GM18870 (cell line): Measurements from ENCODE around the gene MUC6.

ENCODE experiments used
- ATAC-seq: cut with Tn5 transposase; IDR thresholded peaks from one replicate; pipeline ENCODE4 v1.9.1; 2021; ENCODE audit warnings: moderate library complexity; ENCODE audit not compliant: unreplicated experiment

MUC6 gene

DNA sequence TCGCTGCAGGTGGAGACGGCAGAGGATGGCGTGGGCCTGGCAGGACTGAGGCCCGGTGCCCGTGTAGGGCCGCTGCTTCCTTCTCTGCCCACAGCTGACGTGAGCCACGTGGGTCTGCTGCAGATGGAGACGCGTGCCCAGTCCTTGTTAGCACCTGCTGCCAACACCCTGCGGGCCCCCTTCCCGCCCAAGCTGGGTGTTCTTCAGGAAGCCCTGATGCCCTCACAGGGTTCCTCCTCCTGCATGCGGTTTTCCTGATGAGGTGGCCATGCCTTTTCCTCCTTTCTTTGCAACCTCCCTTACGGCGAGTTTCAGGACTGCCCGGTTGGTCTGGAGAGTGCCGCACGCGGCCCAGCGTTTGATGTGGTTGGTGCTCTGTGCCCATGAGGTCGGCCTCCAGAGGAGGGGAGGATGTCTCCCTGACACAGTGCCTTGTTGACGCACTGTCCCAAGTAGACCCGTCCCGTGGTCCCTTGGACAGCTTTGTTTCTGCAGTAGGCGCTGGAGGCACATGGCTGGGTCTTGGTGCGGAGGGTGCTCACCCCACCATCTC, 66.1 kb downstream of the MUC6 start:
- no peak for ATAC-seq

DNA sequence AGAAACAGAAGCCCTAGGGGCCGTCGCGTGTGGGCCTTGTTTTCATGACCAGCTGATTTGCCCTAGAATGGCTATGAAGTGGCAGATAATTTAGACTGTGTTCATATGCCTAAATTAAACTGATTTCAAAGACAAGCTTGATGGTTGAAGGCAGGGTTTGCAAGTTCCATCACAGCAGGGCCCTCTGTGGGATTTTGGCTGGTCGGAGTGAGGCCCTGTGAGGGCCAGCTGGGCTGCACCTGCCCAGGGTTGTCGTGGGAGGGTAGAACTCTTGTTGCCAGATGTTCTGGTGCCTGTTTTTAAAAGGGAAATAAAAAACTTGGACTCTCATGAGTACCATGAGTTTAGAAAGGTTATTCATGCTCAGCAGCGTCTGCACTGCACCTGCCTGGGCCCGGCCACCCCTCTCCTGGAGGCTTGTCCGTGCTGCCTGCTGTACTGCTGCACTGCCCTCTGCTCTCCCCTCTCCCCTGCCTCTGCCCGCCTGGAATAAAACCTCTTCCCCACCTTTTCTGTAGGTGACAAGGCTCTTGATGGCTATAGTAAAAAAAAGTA, 66.8 kb downstream of the MUC6 start:
- ATAC-seq, result no peak

DNA sequence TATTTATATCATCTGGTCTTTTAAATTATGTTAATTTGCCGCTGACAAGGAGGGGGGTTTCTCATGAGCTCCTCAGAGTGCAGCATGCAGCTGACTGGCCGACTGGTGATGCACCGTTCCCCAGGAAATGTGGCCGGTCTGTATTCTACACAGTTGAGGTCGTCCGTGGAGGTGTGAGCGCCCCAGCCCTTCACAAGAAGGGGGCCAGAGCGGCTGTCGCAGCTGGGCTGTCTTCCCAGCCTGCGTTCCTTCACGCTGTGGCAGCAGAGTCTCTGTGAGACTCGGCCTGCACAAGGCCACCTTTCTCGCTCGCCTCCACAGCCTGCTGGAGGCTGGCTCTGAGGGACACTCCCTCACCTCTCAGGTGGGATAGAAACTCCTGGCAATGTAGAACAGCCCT, 67.7 kb downstream of the MUC6 start:
- ATAC-seq, result no peak

DNA sequence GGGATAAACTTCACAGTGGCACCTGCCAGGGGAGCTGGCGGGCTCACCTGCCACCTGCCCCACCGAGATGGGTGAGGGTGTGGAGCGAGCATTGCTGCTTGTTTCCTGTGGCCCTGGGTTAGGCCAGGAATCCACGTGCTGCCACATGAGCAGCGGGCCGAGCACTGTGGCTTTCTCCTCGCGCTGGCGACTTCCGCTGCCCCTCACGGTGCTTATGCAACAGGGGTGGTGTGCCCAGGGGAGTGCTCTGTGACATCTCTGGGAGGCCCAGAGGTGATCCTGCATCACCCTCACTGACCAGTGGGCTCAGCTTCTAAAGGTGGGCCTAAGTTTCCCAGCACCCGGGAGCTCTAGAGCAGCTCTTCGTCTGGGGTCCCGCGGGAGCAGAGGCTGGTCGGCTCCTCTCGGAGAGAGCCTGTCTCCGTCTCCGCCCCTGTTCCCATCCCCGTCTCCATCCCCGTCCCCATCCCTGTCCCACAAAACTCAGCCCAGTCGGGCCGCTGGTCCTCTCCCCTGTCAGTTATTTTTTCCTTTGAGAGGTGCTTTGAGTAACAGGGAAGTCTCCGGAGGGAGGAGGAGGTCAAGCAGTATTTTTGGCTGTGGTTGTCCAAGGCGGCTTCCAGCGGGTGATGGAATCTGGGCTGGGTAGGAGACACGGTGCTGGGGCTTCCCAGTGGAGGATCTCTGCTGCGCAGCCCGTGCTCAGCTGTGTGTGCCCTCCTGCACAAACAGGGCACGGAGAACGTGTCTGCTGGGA, 68.3 kb downstream of the MUC6 start:
- no peak for ATAC-seq

DNA sequence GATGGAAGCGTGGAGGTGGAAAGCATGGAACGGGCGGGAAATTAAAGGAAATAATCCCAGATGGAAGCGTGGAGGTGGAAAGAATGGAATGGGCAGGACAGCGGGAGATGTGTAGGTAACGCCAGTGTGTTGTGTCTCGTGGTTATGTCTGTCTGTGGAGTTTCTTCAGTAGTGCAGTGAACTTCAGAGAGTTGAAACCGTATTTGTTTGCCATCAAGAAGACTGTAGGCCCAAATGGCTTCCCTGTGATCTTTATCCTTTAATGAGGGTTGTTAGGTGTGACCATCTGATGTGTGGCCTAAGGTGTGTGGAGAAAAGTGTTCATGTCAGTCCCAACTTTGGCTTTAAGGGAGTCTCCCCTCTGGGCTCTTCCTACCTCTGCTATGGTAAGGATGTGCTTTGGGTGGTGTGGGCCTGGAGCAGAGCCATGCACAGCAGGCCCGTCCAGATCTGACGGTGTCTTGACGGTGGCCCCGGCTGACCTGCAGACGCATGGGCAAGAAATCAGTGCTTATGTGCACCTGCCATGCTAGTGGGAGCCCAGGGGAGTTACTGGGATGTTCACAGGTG, 71.2 kb downstream of the MUC6 start:
- no peak for ATAC-seq

DNA sequence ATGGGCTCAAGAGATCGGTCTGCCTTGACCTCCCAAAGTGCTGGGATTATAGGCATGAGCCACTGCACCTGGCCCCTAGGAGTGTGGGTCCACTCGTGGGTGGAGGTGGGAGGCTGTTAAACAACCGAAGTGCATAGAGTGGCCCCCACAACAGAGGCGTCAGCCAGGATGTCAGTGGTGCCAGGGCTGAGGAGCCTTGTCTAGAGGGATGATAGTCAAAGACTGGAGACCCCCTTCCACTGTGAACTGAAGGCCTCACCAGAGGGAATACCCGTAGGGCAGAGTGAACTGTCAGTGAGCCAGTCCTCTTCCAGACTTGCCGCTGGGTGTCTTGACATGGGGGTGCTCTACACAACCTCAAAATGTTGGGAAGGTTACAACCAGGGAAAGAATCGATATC, 72.7 kb downstream of the MUC6 start:
- ATAC-seq, result no peak
